ENCODE measurements around the gene MIPOL1. TPM values are rescaled to one million over a fixed set of nuclear protein-coding genes. Genes with fewer than 3 reads are reported as not detected.
"Not testable (repeated sequence)": the region's sequence is repeated elsewhere in the genome, so short reads cannot be mapped to it uniquely, and the experiment has no call there.

MIPOL1 gene
- total RNA-seq, 1 donor from 2014 or later = 18.4 TPM

- Histone ChIP-seq H3K4me1 (no peaks in the 10 kb centered on the region), H3K79me2 (ENCODE audit: low read depth) (no peaks in the 10 kb centered on the region), H3K4me3 (no peak overlapping the region), H3K36me3 (no peaks in the 10 kb centered on the region), H3K27me3 (no peaks in the 10 kb centered on the region), H3K9ac (no peak overlapping the region), H3K27ac (no peak overlapping the region), H4K20me1 (ENCODE audit: low read depth) (no peaks in the 10 kb centered on the region), H3K4me2 (no peak overlapping the region), H3K9me3 (ENCODE audit: low read depth) (no peaks in the 10 kb centered on the region), H3F3A (ENCODE audit: low read depth) (no peaks in the 10 kb centered on the region), H2AFZ (replicated peaks) (no peak overlapping the region)
- DNase-seq (ENCODE audit: low spot score) = no peak
- Mint-ChIP-seq H3K4me3 (no peak overlapping the region), H3K9me3 (no peaks in the 10 kb centered on the region), H3K36me3 (no peaks in the 10 kb centered on the region), H3K27ac (no peak overlapping the region), H3K27me3 (ENCODE audit: insufficient read depth, low read depth) (no peaks in the 10 kb centered on the region), H3K4me1 (no peaks in the 10 kb centered on the region)
- TF ChIP-seq CTCF (IDR thresholded peaks at IDR 0.05) (no peak), EZH2 (IDR thresholded peaks at IDR 0.05) (no peak), EZH2phosphoT487 (IDR thresholded peaks at IDR 0.05) (no peak)
Observed at GRCh38 chr14:37285220-37285619, 87.5 kb downstream of the MIPOL1 start.

GRCh38 chr14:37289688-37290087, 92.0 kb downstream of the MIPOL1 start:
- Histone ChIP-seq H3K79me2 (ENCODE audit: low read depth) (no peaks in the 10 kb centered on the region), H3F3A (ENCODE audit: low read depth) (no peaks in the 10 kb centered on the region), H4K20me1 (ENCODE audit: low read depth) (no peaks in the 10 kb centered on the region), H3K9me3 (ENCODE audit: low read depth) (no peaks in the 10 kb centered on the region), H3K4me1 (no peaks in the 10 kb centered on the region), H3K36me3 (no peaks in the 10 kb centered on the region), H3K27me3 (no peaks in the 10 kb centered on the region), H3K9ac (no peak overlapping the region), H3K4me3 (no peak overlapping the region), H3K27ac (no peak overlapping the region), H3K4me2 (no peak overlapping the region), H2AFZ (replicated peaks) (no peak overlapping the region)
- H3K4me3 Mint-ChIP-seq = no peak overlapping the region
- H3K27me3 Mint-ChIP-seq (ENCODE audit: insufficient read depth, low read depth) = no peaks in the 10 kb centered on the region
- peaks cover 11% of the 10 kb centered on the region for H3K36me3 Mint-ChIP-seq
- TF ChIP-seq CTCF (IDR thresholded peaks at IDR 0.05) = no peak
- TF ChIP-seq EZH2phosphoT487 (IDR thresholded peaks at IDR 0.05) = no peak
- no peak for TF ChIP-seq EZH2 (IDR thresholded peaks at IDR 0.05)
- DNase-seq (ENCODE audit: low spot score) = no peak
- peaks cover 14% of the 10 kb centered on the region for H3K9me3 Mint-ChIP-seq
- no peak overlapping the region for H3K27ac Mint-ChIP-seq
- H3K4me1 Mint-ChIP-seq = no peaks in the 10 kb centered on the region

- H3K4me1 ChIP-seq; H3K36me3 ChIP-seq; H3K4me1 Mint-ChIP-seq; DNase-seq (ENCODE audit: low spot score); H3K9ac ChIP-seq; H3K9me3 ChIP-seq (ENCODE audit: low read depth); H3K4me3 ChIP-seq; H2AFZ ChIP-seq (replicated peaks); H3F3A ChIP-seq (ENCODE audit: low read depth); H3K4me3 Mint-ChIP-seq; H4K20me1 ChIP-seq (ENCODE audit: low read depth); H3K27me3 Mint-ChIP-seq (ENCODE audit: insufficient read depth, low read depth); H3K27ac ChIP-seq; H3K27ac Mint-ChIP-seq; H3K79me2 ChIP-seq (ENCODE audit: low read depth); H3K27me3 ChIP-seq; H3K4me2 ChIP-seq: not testable (repeated sequence)
- Mint-ChIP-seq H3K9me3 (peaks cover 28% of the 10 kb centered on the region), H3K36me3 (peaks cover 13% of the 10 kb centered on the region)
Observed at GRCh38 chr14:37295262-37295661, 97.5 kb downstream of the MIPOL1 start.

GRCh38 chr14:37311252-37311651, 113.5 kb downstream of the MIPOL1 start:
- H3K27ac ChIP-seq = no peak overlapping the region
- H3K79me2 ChIP-seq (ENCODE audit: low read depth) = no peaks in the 10 kb centered on the region
- no peaks in the 10 kb centered on the region for H3K9me3 Mint-ChIP-seq
- no peak overlapping the region for H2AFZ ChIP-seq (replicated peaks)
- no peaks in the 10 kb centered on the region for H3K4me1 ChIP-seq
- H3K36me3 Mint-ChIP-seq = peaks cover 3% of the 10 kb centered on the region
- H3K4me1 Mint-ChIP-seq = no peaks in the 10 kb centered on the region
- TF ChIP-seq EZH2phosphoT487 (IDR thresholded peaks at IDR 0.05) (no peak), CTCF (IDR thresholded peaks at IDR 0.05) (no peak), EZH2 (IDR thresholded peaks at IDR 0.05) (no peak)
- no peak for DNase-seq (ENCODE audit: low spot score)
- no peaks in the 10 kb centered on the region for H3F3A ChIP-seq (ENCODE audit: low read depth)
- no peak overlapping the region for H3K4me3 Mint-ChIP-seq
- no peaks in the 10 kb centered on the region for H3K27me3 Mint-ChIP-seq (ENCODE audit: insufficient read depth, low read depth)
- H3K4me2 ChIP-seq = no peak overlapping the region
- H3K4me3 ChIP-seq = no peak overlapping the region
- H3K36me3 ChIP-seq = no peaks in the 10 kb centered on the region
- no peak overlapping the region for H3K27ac Mint-ChIP-seq
- no peaks in the 10 kb centered on the region for H3K9me3 ChIP-seq (ENCODE audit: low read depth)
- H3K9ac ChIP-seq = no peak overlapping the region
- no peaks in the 10 kb centered on the region for H3K27me3 ChIP-seq
- no peaks in the 10 kb centered on the region for H4K20me1 ChIP-seq (ENCODE audit: low read depth)
